ENCODE results near the gene PPP2R5C.
A peak's percentile ranks its signal among the peaks of the same experiment; 100 is the strongest.

PPP2R5C gene

DNA sequence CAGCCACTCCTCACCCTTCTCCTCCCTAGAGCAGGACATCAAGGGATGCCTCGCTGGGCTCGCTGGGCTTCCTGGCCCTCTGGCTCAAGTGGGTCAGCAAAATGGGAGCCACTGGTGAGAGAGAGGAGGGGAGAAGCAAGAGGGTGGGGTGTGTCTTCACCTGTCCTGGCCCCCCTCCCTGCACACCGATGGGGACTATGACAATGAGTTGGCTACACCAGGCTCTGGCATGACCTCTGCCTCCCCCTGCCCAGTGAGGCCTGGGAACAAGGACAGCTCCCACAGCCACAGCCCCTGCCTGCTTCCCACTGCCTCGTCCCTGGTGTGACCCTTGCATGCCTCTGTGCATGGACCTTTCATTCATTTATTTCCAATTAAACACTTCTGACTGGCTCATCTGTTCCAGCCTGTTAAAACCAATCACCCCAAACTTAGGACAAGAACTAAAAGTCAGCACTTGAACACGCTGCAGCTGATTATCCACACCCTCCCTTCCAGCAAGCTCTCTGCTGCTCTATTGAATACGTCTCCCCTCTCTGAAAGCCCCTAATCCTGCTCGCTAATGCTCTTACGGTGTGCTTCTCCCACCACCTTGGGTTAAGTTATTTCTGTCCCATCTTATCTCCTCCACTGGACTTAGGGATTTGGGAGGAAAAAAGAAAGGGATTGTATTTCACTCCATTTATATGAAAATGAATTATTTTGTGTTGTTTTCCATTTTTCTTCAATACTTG is 5.8 kb upstream of the PPP2R5C start:
- DNase-seq = no peak

- no peak for DNase-seq
Measured at GRCh38 chr14:101757064-101757838, 4.3 kb upstream of the PPP2R5C start.

DNA sequence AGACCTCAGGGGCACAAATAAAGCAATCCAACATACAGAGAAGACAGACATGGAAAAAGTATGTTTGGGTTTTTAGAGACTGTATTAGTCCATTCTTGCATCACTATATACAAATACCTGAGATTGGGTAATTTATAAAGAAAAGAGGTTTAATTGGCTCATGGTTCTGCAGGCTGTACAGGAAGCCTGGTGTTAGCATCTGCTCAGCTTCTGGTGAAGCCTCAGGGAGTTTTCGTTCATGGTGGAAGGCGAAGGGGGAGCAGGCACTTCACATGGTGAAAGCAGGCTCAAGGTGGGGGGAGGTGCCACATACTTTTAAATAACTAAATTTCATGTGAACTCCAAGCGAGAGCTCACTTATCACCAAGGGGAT is 3.7 kb upstream of the PPP2R5C start:
- no peak for DNase-seq

DNA sequence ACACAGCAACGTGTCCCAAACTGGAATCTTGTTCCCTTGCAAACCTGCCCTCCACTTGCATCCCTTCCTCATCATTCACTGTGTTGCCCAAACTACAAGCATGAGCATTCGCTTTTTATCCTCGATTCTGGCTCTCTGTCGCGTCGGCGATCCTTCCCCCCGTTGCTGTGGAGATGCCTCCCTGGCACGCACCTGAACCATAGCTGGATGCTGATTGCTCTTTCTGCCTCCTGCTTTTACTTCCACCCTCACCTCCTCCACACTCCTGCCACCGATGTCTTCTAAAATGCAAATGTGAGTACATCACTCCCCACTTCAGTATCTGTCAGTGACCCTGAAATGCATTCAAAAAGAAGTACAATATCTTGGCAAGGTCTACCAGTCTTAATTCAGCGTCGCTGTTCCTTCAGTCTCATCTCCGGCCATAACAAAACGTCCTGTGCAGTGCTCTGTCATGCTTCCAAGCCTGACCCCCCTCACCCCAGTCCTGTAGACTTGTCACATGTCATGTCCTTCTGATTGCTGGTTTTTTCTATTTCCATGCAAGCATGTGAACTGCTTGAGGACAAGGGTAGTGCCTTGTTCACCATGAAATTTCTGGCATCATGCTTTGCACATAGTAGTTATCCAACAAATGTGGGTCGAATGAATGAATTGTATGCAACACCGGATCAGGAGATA is 2.5 kb upstream of the PPP2R5C start:
- no peak for DNase-seq

GRCh38 chr14:101760138-101761011 is 1.1 kb upstream of the PPP2R5C start:
- DNase-seq = peak; percentile 79

GRCh38 chr14:101761881-101762529 is 496 bp downstream of the PPP2R5C start:
- DNase-seq = no peak

GRCh38 chr14:101762530-101763101 is 1.1 kb downstream of the PPP2R5C start:
- DNase-seq = no peak

GRCh38 chr14:101763941-101764709 is 2.6 kb downstream of the PPP2R5C start:
- DNase-seq = no peak

DNA sequence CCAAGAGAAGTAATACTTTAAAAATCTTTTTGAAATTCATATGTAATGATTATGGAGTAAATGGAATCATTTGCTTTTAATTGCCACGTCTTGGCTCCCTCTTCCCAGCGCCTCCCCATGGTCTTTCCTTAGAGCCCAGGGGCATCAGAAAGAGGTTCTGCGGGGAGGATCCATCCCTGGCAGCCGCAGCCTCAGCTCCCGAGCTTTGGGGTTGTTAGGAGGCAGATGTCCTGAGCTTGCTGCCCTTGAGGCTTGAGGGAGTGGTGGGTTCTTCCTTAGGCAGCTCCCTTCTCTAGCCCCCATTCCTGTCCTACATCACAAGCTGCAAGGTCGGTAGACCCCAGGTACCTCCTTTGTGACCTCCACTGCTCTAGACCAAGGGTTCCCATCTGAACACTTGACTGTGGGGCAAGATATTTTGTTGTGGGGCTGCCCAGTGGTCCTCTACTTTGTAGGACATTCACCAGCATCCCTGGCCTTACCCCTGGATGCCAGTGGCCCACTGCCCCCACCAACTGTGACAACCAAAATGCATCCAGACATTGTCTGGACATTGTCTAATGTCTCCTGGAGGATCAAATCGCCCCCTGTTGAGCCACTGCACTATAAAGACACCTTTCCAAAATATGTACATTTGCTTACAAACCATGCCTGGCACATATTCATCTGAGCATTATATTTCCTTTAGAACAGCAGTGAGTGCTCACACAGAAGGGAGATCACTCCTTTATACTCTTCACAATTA is 6.3 kb downstream of the PPP2R5C start:
- no peak for DNase-seq

DNA sequence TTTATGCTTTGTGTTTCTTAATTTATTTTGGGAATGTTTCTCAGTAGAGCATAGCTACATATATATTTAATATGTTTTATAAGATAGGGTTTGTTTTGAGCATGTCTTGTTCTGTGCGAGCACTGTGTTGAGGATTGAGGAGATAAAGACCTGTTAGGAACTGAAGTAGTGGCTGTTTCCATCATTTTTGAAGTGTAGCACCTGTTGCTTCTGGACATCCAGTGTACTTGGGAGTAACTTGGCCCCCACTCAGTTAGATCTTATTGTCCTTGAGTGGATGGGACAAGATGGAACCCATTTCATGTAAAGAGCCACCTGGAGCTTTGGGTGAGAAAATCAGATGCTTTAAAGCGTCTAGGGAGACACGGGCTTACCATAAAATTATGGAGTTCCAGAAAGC is 8.7 kb downstream of the PPP2R5C start:
- no peak for DNase-seq

DNA sequence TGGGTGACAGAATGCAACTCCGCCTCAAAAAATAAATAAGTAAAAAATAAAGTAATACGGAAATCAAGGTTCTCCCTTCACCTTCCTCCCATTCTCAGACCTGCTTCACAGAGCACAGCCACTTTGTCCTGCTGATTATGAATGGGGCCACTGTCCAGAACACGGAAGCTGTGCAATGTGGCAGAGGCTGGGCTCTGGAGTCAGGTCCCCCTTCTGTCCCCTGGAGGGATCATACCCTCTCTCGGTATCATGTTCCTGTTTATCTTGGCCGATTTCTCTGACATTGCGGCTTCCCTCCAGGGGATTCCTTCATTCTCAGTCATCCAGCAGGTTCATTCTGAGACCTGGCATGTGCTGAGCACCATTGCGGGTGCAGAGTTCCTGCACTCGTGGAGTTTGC is 11.3 kb downstream of the PPP2R5C start:
- no peak for DNase-seq

- DNase-seq = no peak
Measured at GRCh38 chr14:101773378-101773777, 11.9 kb downstream of the PPP2R5C start.

GRCh38 chr14:101774006-101774795 is 12.7 kb downstream of the PPP2R5C start:
- no peak for DNase-seq

DNA sequence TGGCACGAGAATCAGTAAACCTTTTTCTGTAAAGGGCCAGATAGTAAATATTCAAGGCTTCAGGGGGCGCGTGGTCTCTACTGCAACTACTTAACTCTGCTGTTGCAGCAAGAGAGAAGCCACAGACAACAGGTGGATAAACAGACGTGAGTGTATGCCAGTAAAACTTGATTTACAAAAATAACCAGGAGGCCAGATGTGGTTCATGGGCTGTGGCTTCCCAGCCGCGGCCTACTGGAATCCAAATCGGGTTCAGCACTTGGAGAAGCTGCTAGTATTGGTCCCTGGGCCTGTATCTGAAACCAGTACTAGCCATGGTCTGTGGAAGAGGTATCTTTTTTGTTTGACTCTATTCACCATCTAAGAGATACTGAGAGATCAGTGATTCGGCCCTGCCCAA is 13.3 kb downstream of the PPP2R5C start:
- DNase-seq = no peak

- DNase-seq = no peak
Measured at GRCh38 chr14:101775826-101776225, 14.3 kb downstream of the PPP2R5C start.

DNA sequence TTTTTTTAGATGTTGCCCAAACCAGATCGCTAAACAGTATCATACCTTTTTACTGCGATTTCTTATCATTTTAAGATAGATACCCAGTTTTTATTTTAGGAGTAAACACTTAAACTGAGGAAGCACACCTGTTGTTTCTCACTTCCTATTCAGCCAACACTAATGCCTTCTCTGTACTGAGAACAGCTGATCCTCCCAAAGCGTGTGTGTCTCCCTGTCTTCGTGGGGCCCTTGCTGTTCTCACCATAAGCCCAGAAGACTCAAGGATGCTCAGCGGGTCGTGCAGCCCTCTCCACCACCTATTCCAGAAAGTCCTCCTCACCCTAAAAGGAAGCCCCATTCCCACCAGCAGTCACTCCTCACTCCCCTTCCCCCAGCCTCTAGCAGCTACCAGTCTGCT is 14.8 kb downstream of the PPP2R5C start:
- DNase-seq = no peak

GRCh38 chr14:101780390-101780789 is 18.9 kb downstream of the PPP2R5C start:
- no peak for DNase-seq

GRCh38 chr14:101780887-101781239 is 19.4 kb downstream of the PPP2R5C start:
- no peak for DNase-seq

DNA sequence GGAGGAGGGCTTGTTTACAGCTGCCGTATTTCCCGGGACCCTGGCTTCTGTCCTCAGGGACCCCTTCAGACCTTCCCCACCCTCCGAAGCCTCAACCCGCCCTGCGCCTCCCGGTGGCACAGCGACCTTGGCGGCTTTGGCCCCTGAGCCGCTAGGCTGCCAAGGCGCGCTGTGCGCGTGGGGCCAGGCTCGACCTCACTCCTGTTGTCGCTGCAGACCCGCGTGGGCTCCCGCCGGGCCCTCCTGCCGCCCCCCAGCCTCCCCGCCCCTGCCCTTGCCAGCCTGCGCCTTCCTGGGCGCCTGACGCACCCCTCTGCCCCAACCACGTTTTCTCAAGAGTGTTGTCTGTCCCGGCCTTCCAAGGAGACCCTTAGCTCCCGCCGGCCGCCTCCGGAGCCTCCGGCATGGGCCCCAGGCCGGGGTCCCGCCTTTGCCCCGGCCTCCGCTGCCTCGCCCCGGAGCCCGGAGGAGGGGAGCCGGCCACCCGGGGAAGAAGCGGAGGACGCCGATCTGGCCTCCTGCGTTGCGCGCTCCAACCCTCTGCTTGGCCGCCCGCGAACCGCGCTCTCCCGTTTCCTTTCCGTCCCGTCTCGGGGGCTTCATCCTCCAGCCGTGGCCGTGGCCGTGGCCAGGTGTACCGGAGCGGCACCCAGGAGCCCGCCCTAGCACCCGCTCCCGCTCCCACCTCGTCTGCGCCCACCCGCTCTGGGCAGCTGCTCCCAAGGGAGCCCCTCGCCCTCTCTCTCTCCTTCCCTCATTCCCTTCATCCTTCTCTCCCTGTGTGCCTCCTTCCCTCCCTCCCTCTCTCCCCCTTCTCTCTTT is 19.9 kb downstream of the PPP2R5C start:
- DNase-seq = no peak
